ENCODE measurements around the gene SORCS2. TPM values are rescaled to one million over a fixed set of nuclear protein-coding genes. Genes with fewer than 3 reads are reported as not detected.

Gene SORCS2
- total RNA-seq, 1 donor from 2014 or later: 2.8 TPM

GRCh38 chr4:7691982-7692381, 499.6 kb downstream of the SORCS2 start:
- DNase-seq (ENCODE audit: low read depth): no peak

DNA sequence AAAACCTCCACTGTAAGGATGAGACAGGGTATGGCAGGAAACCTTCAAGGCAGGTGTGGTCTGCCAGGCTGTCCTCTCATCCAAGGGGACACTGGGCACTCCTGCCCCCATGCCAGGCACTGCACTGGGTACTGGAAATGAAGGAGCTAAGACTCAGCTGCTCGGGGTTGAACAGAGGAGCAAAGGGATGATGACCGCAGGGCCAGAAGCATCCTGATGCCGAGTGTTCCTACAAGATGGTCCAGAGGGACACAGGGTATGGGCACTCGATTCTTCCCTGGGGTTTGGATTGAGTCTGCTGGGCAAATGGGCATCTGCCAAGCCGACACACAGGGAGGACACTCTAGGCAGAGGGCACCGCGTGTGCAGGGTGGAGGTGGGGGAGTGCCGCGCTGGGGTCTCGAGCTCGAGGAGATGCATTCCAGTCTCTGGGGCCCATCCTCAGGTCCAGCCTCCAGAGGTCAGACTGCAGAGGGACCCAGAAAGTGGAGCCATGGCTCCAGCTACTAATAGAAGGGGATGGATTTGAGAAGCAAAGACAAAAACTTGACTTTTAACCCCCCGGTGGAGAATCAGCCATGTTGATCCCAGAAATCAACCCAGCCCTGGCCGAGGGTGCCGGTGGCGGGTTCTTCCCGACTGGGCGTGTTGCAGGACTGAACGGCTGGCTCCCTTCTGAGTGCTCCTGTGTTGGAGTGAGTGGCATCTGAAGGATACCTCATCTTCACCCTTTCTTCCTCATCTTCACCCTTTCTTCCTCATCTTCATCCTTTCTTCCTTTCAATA, 500.3 kb downstream of the SORCS2 start:
- DNase-seq (ENCODE audit: low read depth): no peak

DNA sequence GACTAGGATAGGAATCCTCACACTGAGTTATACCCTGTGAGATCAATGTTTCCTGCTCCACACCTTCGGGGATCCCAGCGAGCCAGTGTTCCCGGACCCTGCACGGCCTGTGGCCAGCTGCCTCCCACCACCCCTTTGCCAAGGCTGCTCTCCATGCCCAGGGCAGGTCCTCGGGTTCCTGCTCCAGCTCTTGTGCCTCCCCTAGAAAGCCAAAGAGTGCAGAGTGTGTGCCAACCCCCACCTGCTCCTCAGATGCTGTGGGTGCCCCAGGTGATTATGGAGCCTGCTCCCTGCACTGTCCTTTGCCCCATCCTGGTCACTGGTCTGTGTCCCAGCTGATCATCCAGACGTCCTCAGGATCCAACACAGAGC, 500.9 kb downstream of the SORCS2 start:
- DNase-seq (ENCODE audit: low read depth): no peak

- no peak for DNase-seq (ENCODE audit: low read depth)
Observed at GRCh38 chr4:7693711-7694110, 501.4 kb downstream of the SORCS2 start.

DNA sequence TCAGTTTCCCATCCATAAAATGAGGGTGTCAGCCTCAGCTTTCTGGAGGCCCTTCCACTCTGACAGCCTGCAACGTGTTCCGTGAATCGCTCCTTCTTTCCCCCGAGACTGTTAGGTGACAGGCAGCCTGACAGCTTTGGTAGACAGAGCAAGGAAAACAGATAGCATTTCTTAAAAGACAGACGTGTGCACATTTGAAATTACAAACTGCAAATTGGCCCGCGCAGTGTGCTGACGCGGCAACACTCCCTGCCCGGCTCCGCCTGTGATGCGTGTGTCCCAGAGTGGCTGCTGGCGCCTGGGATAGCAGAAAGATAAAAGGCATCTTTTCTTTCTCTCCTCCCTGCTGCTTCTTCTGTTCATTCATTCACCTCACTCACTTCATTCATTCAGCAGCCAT, 502.0 kb downstream of the SORCS2 start:
- DNase-seq (ENCODE audit: low read depth): no peak

- DNase-seq (ENCODE audit: low read depth): no peak
Observed at GRCh38 chr4:7697343-7697742, 505.0 kb downstream of the SORCS2 start.

GRCh38 chr4:7697821-7698220, 505.5 kb downstream of the SORCS2 start:
- no peak for DNase-seq (ENCODE audit: low read depth)

- no peak for DNase-seq (ENCODE audit: low read depth)
Observed at GRCh38 chr4:7698584-7698983, 506.2 kb downstream of the SORCS2 start.

- peak; percentile 36 for DNase-seq (ENCODE audit: low read depth)
Observed at GRCh38 chr4:7699031-7699430, 506.7 kb downstream of the SORCS2 start.

DNA sequence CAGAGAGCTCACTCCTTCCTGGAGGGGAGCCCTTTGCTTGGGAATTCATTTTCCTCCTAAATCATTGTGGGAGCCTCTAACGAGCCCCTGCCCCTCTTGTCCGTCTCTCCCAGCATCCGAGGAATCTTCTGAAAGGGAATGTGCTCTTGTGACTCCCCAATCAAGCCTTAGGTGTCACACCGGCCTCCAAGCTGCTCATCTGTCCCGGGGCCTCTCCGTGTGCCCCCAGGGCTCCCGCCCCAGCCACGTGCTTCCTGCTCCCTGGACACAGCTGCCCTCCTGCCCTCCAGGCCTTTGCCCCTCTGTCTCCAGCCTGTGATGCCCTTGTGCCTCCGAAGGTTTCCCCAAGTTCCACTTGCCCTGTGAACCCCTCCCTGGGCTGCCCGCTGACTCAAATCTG, 507.5 kb downstream of the SORCS2 start:
- no peak for DNase-seq (ENCODE audit: low read depth)

DNA sequence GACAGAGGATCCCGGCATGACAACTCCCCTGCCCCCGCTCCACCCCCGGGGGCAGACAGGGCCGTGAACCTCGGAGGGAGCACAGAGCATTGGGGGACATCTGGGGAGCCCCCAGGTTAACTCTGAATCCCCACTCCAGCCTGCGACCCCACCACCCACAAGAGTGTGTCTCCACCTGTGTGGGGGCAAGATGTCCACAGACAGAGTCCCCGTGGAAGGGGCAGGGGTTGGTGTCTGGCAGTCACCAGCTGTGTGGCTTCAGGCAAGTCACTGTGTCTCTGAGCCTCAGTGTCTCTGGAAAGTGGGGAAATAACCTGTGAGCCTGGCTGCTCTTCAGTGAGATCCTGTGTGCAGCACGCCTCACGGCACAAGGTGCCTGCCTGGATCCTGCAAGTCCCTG, 508.3 kb downstream of the SORCS2 start:
- DNase-seq (ENCODE audit: low read depth): no peak

DNA sequence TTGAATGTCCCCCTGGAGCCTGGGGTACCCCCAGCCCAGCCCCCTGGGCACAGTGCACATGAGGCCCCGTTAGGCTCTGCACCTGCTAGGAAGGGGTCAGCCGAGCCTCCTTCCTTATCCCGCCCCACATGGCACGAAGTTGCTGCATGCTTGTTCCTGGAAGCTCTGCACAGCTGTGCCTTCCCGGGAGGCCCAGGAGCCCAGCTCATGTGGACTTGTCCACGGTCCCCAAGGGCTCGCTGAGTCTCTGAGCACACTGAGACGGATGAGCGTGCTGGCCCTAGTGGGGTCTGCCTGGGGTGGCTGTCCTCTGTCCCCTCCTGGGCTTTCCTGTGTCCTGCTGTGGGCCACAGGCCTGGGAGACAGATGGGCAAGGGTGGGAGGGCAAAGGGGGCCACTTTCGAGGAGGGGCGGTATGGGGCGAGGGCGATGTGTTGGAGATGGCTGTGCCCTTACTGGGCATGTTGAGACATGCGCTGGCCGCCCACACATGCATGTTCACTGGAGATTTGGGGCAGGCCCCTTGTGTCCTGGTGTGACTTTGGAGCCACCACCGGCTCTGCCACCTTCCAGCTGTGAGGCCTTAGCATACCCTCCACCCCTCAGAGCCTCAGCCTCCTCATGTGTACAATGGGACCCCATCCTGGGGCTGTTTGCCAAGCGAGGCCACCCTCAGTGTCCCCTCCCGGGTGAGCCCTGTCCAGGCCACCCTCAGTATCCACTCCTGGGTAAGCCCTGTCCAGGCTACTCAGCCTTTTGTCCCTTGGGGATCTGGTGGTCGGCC, 509.7 kb downstream of the SORCS2 start:
- DNase-seq (ENCODE audit: low read depth): no peak

- no peak for DNase-seq (ENCODE audit: low read depth)
Observed at GRCh38 chr4:7703688-7704087, 511.4 kb downstream of the SORCS2 start.

DNA sequence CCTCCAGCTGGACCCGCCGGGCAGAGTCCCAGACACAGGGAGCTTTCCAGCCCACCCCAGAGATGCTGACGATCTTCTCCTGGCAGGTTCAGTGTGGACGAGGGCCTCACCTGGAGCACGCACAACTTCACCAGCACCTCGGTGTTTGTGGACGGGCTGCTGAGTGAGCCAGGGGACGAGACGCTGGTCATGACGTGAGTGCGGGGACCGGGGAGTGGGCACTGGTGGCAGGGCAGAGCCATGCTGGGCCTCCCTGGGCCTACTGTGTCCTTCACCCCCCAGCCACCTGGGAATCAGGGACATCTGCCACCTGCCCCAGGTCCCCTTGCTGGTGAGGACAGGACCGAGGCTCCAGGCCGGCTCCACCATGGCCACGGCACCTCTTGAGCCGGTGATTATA, 511.8 kb downstream of the SORCS2 start:
- DNase-seq (ENCODE audit: low read depth): no peak

DNA sequence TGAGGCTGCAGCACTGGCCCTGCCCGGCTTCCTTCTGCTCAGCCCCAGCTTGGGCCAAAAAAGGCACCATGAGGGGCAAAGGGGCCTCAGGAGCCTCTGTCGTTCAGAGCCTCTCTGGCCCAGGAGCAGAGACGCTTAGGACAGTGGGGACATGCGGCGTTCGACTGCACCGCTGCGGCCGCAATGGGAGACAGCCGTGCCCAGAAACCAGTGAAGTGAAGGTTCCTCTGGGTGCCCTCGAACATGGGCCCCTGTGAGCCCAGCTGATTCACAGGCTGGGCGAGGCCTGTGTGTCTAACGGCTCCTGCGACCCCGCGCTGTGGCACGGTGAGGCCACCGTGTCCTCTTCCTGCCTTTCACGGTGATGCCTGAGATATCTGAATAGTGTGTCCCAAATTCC, 512.3 kb downstream of the SORCS2 start:
- no peak for DNase-seq (ENCODE audit: low read depth)

DNA sequence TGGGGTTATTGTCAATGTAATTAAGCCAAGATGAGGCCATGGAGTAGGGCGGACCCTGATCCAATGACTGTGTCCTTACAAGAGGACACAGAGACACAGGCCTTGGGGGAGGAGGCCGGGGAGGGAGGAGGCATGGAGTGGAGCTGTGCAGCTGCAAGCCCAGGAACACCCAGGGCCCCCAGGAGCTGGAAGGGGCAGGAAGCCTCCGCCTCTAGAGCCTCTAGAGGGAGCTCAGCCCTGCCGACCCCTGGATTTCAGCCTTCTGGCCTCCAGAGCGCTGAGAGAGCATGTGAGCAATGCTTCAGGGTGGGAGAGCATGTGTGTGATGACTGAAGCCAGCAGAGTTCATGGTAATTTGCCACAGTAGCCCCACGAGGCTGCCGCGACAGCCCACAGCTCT, 512.7 kb downstream of the SORCS2 start:
- DNase-seq (ENCODE audit: low read depth): no peak

- DNase-seq (ENCODE audit: low read depth): no peak
Observed at GRCh38 chr4:7705593-7705992, 513.3 kb downstream of the SORCS2 start.

DNA sequence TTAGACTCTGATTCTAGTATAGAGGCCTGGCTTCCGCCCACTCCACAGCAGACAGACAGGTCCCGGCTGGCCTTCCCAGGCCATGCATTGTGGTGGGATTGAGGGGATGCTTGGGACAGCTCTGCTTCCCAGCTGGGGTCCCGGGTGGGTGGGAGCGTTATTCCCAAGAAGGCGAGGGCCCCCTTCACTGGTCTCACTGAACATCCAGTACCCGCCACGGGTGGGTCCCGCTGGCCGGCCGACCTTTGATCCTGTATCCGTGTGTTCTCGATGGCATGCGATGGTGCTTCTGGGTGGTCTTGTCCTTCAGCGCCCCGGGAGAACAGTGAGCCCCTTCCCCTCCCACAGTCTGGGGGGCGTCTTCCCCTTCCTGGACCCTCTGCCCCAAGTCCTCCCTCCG, 515.9 kb downstream of the SORCS2 start:
- no peak for DNase-seq (ENCODE audit: low read depth)

DNA sequence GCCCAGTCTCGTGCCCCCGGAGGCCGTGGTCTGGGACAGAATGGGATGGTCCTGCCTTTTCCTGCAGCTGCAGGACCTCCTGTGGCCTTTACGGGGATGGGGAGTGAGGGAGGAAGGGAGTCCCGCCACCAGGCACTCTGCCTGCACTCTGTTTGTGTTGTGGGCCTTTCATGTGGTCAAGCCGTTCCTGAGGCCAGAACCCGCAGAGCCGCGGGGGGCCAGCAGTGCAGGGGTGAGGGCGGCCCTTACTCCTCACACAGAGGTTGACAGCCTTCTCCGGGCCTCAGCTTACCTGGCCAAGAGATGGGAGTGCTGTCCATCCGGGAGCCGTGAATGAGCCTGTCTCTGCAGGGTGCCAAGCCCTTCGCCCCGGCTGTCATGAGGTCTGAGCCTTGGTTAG, 516.6 kb downstream of the SORCS2 start:
- DNase-seq (ENCODE audit: low read depth): no peak

GRCh38 chr4:7709431-7709830, 517.1 kb downstream of the SORCS2 start:
- DNase-seq (ENCODE audit: low read depth): no peak

DNA sequence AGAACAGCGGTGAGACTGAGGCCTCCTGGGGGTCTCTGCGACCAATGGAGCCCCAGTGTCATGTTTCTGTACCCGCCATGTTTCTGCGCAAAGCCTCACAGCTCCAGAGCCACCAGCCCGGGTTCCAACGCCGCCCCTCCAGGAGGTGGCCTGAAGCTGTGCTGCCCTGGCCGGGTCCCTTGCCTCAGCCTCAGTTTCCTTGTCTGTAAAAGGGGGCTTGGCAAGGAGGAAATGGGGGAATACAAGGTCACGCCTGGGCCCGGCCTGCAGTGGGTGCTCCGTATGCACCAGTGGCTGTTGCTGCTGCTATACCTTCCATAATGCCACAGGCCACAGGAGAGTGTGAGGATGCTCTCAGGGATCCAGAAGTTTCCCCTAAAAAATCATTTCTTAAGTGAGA, 517.8 kb downstream of the SORCS2 start:
- DNase-seq (ENCODE audit: low read depth): no peak

- DNase-seq (ENCODE audit: low read depth): no peak
Observed at GRCh38 chr4:7710576-7711306, 518.4 kb downstream of the SORCS2 start.

Data from myocyte (in vitro differentiated cells).